ENCODE measurements around the gene UPK3B. TPM values are rescaled to one million over a fixed set of nuclear protein-coding genes. Genes with fewer than 3 reads are reported as not detected.
"Not testable (repeated sequence)": the region's sequence is repeated elsewhere in the genome, so short reads cannot be mapped to it uniquely, and the experiment has no call there.

UPK3B gene
- total and polyA plus RNA-seq, 9 of the 15 experiments (the other 6 are each of a cell fraction or from before 2014, with no cell fraction given) = not detected

GRCh38 chr7:76549025-76549854 is 38.9 kb downstream of the UPK3B start (continued):
- TF ChIP-seq ATF6 (CRISPR knock-in tag; IDR thresholded peaks at IDR 0.05) = peak; percentile 96
- peak in 1 of 2 experiments; percentile 99 for TF ChIP-seq NCOA2 (IDR thresholded peaks at IDR 0.05; ENCODE audit: partially characterized antibody in 2 of 2)
- TF ChIP-seq E2F3 (CRISPR knock-in tag; IDR thresholded peaks at IDR 0.05) = peak; percentile 17; the same call in 1 of the 2 replicates
- TF ChIP-seq YY1 (IDR thresholded peaks at IDR 0.05; ENCODE audit: borderline replicate concordance in 1 of 3, control insufficient read depth in 1 of 3, extremely low read depth in 1 of 3, insufficient read depth in 3 of 3, insufficient read length in 1 of 3, insufficient replicate concordance in 2 of 3, low read depth in 1 of 3, low read length in 2 of 3) = peak in 1 of 3 experiments; percentile 9
- TF ChIP-seq ZKSCAN1 (IDR thresholded peaks at IDR 0.05; ENCODE audit: low read depth, low read length) = 0 out of 2 replicates have a peak, but pooled peaks have one; percentile 56
- TF ChIP-seq ZNF133 (CRISPR knock-in tag; IDR thresholded peaks at IDR 0.05) = 0 out of 2 replicates have a peak, but pooled peaks have one; percentile 6
- peak; percentile 96 for TF ChIP-seq MEIS2 (IDR thresholded peaks at IDR 0.05; ENCODE audit: partially characterized antibody)
- TF ChIP-seq CREB3L1 (IDR thresholded peaks at IDR 0.05; ENCODE audit: borderline replicate concordance, low read depth) = peak; percentile 78; the same call in 1 of the 2 replicates
- TF ChIP-seq TAF9B (IDR thresholded peaks at IDR 0.05; ENCODE audit: partially characterized antibody) = peak; percentile 43
- TF ChIP-seq HDAC1 (IDR thresholded peaks at IDR 0.05) = peak in 1 of 2 experiments; percentile 71; a peak in 1 of 4 replicates
- peak; percentile 88 for TF ChIP-seq POLR2B (IDR thresholded peaks at IDR 0.05; ENCODE audit: low read depth, partially characterized antibody)
- peak; percentile 93 for TF ChIP-seq POLR2A (conservative IDR thresholded peaks at IDR 0.05)
- TF ChIP-seq ZNF143 (CRISPR knock-in tag; IDR thresholded peaks at IDR 0.05) = peak; percentile 90
- peak; percentile 68; the same call in 1 of the 2 replicates for TF ChIP-seq ZNF232 (CRISPR knock-in tag; IDR thresholded peaks at IDR 0.05)
- peak in 2 of 3 experiments; percentile 57 to 89; a peak in 4 of 6 replicates for TF ChIP-seq ZBTB11 (CRISPR knock-in tag; IDR thresholded peaks at IDR 0.05)
- TF ChIP-seq ATF1 (CRISPR knock-in tag; IDR thresholded peaks at IDR 0.05) = not testable (repeated sequence)
- peak; percentile 73 for TF ChIP-seq ATF1 (tag; IDR thresholded peaks at IDR 0.05)
- peak; percentile 94 for TF ChIP-seq ZBTB17 (CRISPR knock-in tag; IDR thresholded peaks at IDR 0.05)
- TF ChIP-seq FOXK2 (conservative IDR thresholded peaks at IDR 0.05 in 1 of 2, IDR thresholded peaks at IDR 0.05 in 1 of 2; ENCODE audit: low read depth in 2 of 2) = peak; percentile 22 to 54; a peak in 1 of 4 replicates

All from K562 (cell line).